ENCODE measurements around the gene UACA.

DNA sequence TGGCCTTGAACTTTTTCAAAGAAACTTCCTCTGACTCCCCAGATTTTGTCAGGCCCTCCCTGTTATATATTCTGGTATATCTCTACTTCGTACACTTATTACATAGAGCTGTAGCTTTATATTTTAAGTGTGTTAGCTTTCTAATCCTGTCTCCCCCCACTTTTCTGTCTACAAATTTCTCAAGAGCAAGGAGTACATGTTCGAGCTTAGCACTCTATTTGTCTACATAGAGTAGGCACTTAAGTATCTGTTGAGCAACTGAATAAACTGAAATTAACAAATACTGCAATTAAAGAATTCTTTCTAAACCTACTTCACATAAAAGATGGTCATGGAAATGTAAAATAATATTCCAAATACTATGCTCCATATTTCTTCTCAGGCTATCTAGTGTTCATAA, 39.4 kb downstream of the UACA start:
- TF ChIP-seq, protein P1, sequence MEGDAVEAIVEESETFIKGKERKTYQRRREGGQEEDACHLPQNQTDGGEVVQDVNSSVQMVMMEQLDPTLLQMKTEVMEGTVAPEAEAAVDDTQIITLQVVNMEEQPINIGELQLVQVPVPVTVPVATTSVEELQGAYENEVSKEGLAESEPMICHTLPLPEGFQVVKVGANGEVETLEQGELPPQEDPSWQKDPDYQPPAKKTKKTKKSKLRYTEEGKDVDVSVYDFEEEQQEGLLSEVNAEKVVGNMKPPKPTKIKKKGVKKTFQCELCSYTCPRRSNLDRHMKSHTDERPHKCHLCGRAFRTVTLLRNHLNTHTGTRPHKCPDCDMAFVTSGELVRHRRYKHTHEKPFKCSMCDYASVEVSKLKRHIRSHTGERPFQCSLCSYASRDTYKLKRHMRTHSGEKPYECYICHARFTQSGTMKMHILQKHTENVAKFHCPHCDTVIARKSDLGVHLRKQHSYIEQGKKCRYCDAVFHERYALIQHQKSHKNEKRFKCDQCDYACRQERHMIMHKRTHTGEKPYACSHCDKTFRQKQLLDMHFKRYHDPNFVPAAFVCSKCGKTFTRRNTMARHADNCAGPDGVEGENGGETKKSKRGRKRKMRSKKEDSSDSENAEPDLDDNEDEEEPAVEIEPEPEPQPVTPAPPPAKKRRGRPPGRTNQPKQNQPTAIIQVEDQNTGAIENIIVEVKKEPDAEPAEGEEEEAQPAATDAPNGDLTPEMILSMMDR (IDR thresholded peaks at IDR 0.05; ENCODE audit: poor library complexity) = no peak
- no peak for TF ChIP-seq EZH2 (IDR thresholded peaks at IDR 0.05; ENCODE audit: borderline replicate concordance)

All from hepatocyte (in vitro differentiated cells).